Breast epithelium (tissue), 4 donors: Measurements from ENCODE around the gene RCOR1. TPM values are rescaled to one million over a fixed set of nuclear protein-coding genes. Genes with fewer than 3 reads are reported as not detected.

Source experiments
- DNase-seq, 2 donors: peaks; one replicate each; pipeline ENCODE4 v3.0.0-alpha.2; 2019; ENCODE audit warnings: low spot score in 2 of 2
- H3K27ac ChIP-seq, 2 donors: fragments of 200-600 bp; sonication (generic) in 1 of 2; one replicate each; pipeline ENCODE4 v1.5.1; 2016 to 2019; ENCODE audit warnings: mild to moderate bottlenecking in 1 of 2
- H3K27me3 ChIP-seq, 2 donors: fragments of 200-600 bp; sonication (generic) in 1 of 2; one replicate each; pipeline versions ENCODE4 v1.5.1 to v1.6.0; 2017 to 2019; ENCODE audit warnings: control low read depth in 1 of 2, mild to moderate bottlenecking in 1 of 2
- H3K36me3 ChIP-seq: fragments of 200-600 bp; one replicate; pipeline ENCODE4 v1.5.1; 2019
- H3K4me1 ChIP-seq, 2 donors: fragments of 200-600 bp; sonication (generic); one replicate each; pipeline ENCODE4 v1.5.1; 2016 to 2019; ENCODE audit warnings: control low read depth in 1 of 2
- H3K4me3 ChIP-seq, 3 donors: fragments of 200-600 bp; sonication (generic); 1 replicate in 2 of 3; 2 replicates in 1 of 3; pipeline ENCODE4 v1.5.1; 2016 to 2019; ENCODE audit warnings: mild to moderate bottlenecking in 3 of 3, moderate library complexity in 2 of 3
- H3K9me3 ChIP-seq, 2 donors: fragments of 200-600 bp; sonication (generic) in 1 of 2; one replicate each; pipeline ENCODE4 v1.5.1; 2016 to 2019; ENCODE audit warnings: control low read depth in 1 of 2
- POLR2A ChIP-seq: fragments of 450-650 bp; IDR thresholded peaks from one replicate; pipeline ENCODE4 v1.6.1; 2016; ENCODE audit warnings: antibody characterized with exemption, mild to moderate bottlenecking, moderate library complexity
- POLR2AphosphoS5 ChIP-seq, 3 donors: sonication (generic); formaldehyde crosslinking; IDR thresholded peaks; one replicate each; pipeline ENCODE4 v1.6.1; 2017; ENCODE audit warnings: antibody characterized with exemption in 3 of 3
- intact Hi-C: fragments of 100-400 bp; cut with DNase I; formaldehyde crosslinking; loops from one replicate; pipeline ENCODE4 v1.15.1; 2023; ENCODE audit warnings: low total_unique reads
- total RNA-seq, 3 donors: library from RNA; depleted of rRNA; stranded (reverse); fragments of >200 nt; gene quantifications; one replicate each; pipeline ENCODE4 v1.1.0, GENCODE V29; 2016
- TF ChIP-seq, protein P1 (sequence below), 3 donors: fragments of 450-650 bp; IDR thresholded peaks; one replicate each; pipeline ENCODE4 v1.5.1; 2016 to 2017; ENCODE audit warnings: antibody characterized with exemption in 3 of 3, mild to moderate bottlenecking in 3 of 3, moderate library complexity in 3 of 3

The RCOR1 gene
- total RNA-seq, 3 donors from 2014 or later = 15.7 to 21.8 (median 20.3) TPM

DNA sequence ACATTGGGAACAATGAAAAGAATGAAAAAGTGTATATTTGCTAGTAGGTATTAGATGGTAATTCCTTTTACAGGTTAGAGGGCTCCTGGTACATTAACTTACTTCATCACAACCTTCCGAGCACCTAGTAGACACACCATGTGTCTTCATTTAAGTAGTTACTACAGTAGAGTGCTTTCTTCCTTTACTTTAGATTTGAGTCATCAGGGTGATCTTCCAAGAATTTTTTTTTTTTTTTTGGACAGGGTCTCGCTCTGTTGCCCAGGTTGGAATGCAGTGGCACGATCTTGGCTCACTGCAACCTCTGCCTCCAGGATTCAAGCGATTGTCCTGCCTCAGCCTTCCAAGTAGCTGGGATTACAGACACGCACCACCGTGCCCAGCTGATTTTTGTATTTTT is 105.1 kb downstream of the RCOR1 start:
- no peaks in the 10 kb centered on the region for H3K27me3 ChIP-seq
- no peak for TF ChIP-seq POLR2A
- TF ChIP-seq POLR2AphosphoS5 (IDR thresholded peaks at IDR 0.05) = no peak
- TF ChIP-seq, protein P1, sequence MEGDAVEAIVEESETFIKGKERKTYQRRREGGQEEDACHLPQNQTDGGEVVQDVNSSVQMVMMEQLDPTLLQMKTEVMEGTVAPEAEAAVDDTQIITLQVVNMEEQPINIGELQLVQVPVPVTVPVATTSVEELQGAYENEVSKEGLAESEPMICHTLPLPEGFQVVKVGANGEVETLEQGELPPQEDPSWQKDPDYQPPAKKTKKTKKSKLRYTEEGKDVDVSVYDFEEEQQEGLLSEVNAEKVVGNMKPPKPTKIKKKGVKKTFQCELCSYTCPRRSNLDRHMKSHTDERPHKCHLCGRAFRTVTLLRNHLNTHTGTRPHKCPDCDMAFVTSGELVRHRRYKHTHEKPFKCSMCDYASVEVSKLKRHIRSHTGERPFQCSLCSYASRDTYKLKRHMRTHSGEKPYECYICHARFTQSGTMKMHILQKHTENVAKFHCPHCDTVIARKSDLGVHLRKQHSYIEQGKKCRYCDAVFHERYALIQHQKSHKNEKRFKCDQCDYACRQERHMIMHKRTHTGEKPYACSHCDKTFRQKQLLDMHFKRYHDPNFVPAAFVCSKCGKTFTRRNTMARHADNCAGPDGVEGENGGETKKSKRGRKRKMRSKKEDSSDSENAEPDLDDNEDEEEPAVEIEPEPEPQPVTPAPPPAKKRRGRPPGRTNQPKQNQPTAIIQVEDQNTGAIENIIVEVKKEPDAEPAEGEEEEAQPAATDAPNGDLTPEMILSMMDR (IDR thresholded peaks at IDR 0.05) = no peak
- intact Hi-C loops = no loop called here
- H3K4me3 ChIP-seq = no peak overlapping the region
- H3K27ac ChIP-seq = no peak overlapping the region
- no peaks in the 10 kb centered on the region for H3K4me1 ChIP-seq
- no peaks in the 10 kb centered on the region for H3K36me3 ChIP-seq
- no peak for DNase-seq
- H3K9me3 ChIP-seq = no peaks in the 10 kb centered on the region

DNA sequence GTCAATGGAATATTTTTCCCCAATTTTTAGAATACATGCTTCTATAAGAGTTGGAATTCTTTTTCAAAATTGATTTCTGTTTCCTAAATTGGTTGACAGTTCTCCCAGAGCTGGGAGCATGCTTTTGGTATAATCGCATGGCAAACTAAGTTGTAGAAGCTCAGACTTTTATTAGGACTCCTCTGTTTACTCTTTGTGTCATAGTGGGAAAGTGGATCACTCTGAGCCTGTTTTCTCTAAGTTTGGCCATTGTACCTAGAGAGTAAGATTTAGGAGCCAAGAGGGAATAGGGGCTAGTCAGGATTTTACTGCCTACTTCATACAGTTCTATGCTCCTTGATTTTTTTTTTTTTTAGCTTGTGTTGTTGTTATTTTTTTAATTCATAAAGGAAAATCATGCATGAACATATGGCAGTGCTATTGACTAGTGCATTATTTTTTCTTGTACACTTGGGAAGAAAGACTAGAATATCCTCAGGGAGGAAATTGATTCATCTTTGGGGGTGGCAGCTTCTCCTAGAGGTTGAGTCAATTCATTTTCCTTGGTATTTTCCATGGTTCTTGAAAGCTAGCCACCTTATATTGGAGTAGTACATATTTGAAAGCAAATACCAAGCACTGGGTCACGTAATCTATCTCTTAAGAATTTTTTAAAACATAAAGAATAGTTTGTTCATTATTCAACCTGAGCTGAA is 107.1 kb downstream of the RCOR1 start:
- Histone ChIP-seq H3K4me1 (no peaks in the 10 kb centered on the region), H3K9me3 (no peaks in the 10 kb centered on the region), H3K27ac (no peak overlapping the region), H3K27me3 (no peaks in the 10 kb centered on the region), H3K4me3 (no peak overlapping the region), H3K36me3 (no peaks in the 10 kb centered on the region)
- no peak for DNase-seq
- TF ChIP-seq POLR2AphosphoS5 (IDR thresholded peaks at IDR 0.05) (no peak), POLR2A (no peak)
- intact Hi-C loops = no loop called here

DNA sequence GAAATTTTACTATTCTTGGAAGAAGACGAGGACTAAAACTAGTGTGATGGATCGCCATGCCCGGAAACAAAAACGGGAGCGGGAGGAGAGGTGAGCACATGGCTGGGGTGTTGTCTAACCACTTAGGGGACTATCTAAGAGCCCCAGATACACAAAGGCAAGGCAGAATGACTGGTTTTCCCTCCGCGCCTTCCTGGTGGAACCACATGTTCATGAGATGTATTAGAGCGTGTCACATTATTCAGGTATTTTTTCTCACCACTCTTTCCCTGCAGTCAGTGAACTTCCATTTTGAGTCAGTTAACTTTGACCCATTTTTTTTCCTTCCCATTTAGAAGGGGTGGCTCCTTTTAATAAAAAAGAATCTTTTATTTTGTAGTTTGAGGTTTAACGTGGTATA is 116.0 kb downstream of the RCOR1 start:
- no peaks in the 10 kb centered on the region for H3K36me3 ChIP-seq
- no peak overlapping the region for H3K27ac ChIP-seq
- H3K4me3 ChIP-seq = no peak overlapping the region
- intact Hi-C loops = no loop called here
- no peaks in the 10 kb centered on the region for H3K27me3 ChIP-seq
- no peaks in the 10 kb centered on the region for H3K4me1 ChIP-seq
- no peak for TF ChIP-seq POLR2A
- no peak for DNase-seq
- no peaks in the 10 kb centered on the region for H3K9me3 ChIP-seq

DNA sequence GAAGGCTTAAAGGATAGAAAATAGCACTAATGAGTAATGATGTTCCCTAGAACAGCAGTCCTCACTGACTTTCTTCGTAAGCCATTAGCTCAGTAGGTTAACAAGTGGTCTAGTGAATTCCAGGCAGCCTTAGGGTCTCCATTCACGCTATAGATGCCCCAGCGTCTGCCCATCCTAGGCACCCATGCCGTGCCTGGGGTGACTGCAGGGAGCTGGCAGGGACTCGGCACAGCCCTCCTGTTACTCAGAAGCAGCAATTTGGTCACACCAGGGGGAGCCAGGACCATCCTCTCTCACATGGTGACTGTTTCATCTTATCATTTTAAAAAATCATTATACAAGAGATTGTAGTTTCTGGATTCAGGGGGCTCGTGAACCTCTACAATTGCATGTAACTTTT is 118.8 kb downstream of the RCOR1 start:
- DNase-seq = no peak
- TF ChIP-seq, protein P1 (IDR thresholded peaks at IDR 0.05) = no peak
- no peak for TF ChIP-seq POLR2AphosphoS5 (IDR thresholded peaks at IDR 0.05)
- TF ChIP-seq POLR2A = no peak
- no peak overlapping the region for H3K4me3 ChIP-seq
- H3K27me3 ChIP-seq = no peaks in the 10 kb centered on the region
- no peak overlapping the region for H3K27ac ChIP-seq
- H3K36me3 ChIP-seq = no peaks in the 10 kb centered on the region
- intact Hi-C loops = no loop called here
- no peaks in the 10 kb centered on the region for H3K9me3 ChIP-seq
- H3K4me1 ChIP-seq = no peaks in the 10 kb centered on the region

DNA sequence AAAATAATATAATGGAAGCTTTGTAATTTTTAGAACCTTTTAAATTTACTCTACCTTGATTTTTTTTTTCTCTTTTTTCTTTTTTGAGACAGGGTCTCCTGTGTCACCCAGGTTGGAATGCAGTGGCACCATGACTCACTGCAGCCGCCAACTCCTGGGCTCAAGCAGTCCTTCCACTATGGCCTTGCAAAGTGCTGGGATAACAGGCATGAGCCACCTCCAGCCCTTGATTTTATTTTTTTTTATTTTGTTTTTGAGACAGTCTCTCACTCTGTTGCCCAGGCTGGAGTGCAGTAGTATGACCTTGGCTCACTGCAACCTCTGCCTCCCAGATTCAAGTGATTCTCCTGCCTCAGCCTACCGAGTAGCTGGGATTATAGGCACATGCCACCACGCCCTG is 119.5 kb downstream of the RCOR1 start:
- no peak for DNase-seq
- no peak overlapping the region for H3K27ac ChIP-seq
- H3K4me1 ChIP-seq = no peaks in the 10 kb centered on the region
- no peaks in the 10 kb centered on the region for H3K27me3 ChIP-seq
- no peaks in the 10 kb centered on the region for H3K36me3 ChIP-seq
- no peak overlapping the region for H3K4me3 ChIP-seq
- intact Hi-C loops = no loop called here
- H3K9me3 ChIP-seq = no peaks in the 10 kb centered on the region
- TF ChIP-seq, protein P1 (IDR thresholded peaks at IDR 0.05) = no peak
- no peak for TF ChIP-seq POLR2A
- no peak for TF ChIP-seq POLR2AphosphoS5 (IDR thresholded peaks at IDR 0.05)

DNA sequence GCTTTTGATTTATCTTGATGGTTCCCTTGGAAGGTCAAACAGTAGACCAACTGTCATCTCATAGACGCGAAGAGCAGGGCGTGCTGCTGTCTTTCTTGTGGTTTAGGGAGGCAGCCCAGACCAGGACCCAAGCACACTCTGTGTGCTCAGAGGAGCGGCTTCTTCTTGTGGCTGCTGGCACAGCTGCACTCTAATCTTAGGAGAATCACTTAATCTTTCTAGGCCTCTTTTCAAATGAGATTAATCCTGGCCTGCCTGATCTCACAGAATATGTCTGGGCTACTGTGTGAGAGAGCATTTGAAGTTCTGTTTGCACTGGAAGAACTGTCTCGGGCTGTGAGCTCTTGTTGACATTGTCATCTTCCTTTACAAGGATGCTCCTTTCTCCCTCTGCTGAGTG is 124.8 kb downstream of the RCOR1 start:
- no peak for DNase-seq
- TF ChIP-seq POLR2AphosphoS5 (IDR thresholded peaks at IDR 0.05) = no peak
- TF ChIP-seq, protein P1 (IDR thresholded peaks at IDR 0.05) = no peak
- TF ChIP-seq POLR2A = no peak
- H3K27ac ChIP-seq = no peak overlapping the region
- intact Hi-C loops = no loop called here
- no peaks in the 10 kb centered on the region for H3K4me1 ChIP-seq
- no peaks in the 10 kb centered on the region for H3K36me3 ChIP-seq
- H3K27me3 ChIP-seq = no peaks in the 10 kb centered on the region
- no peaks in the 10 kb centered on the region for H3K9me3 ChIP-seq
- H3K4me3 ChIP-seq = no peak overlapping the region
